ENCODE measurements around the gene IGSF23.
"Not testable (repeated sequence)": the region's sequence is repeated elsewhere in the genome, so short reads cannot be mapped to it uniquely, and the experiment has no call there.

IGSF23 gene

GRCh38 chr19:44670027-44670426, 56.7 kb downstream of the IGSF23 start:
- DNase-seq, result not testable (repeated sequence)

GRCh38 chr19:44671400-44671799, 58.0 kb downstream of the IGSF23 start, which contains the start of gene CEACAM19:
TSS of gene CEACAM19 (plus strand) at chr19:44671482. CDS start at chr19:44671932, 450 bp downstream.
- DNase-seq, result no peak

GRCh38 chr19:44672226-44672625, 58.9 kb downstream of the IGSF23 start:
- no peak for DNase-seq

- DNase-seq, result no peak
Observed at GRCh38 chr19:44673510-44673909, 60.1 kb downstream of the IGSF23 start.

- no peak for DNase-seq
Observed at GRCh38 chr19:44675521-44675920, 62.2 kb downstream of the IGSF23 start.

GRCh38 chr19:44677019-44677811, 63.9 kb downstream of the IGSF23 start:
- DNase-seq, result peak; percentile 80

GRCh38 chr19:44680536-44680935, 67.2 kb downstream of the IGSF23 start:
- DNase-seq, result no peak

GRCh38 chr19:44681992-44682790, 68.8 kb downstream of the IGSF23 start:
- no peak for DNase-seq

- DNase-seq, result no peak
Observed at GRCh38 chr19:44682807-44683206, 69.4 kb downstream of the IGSF23 start.

- no peak for DNase-seq
Observed at GRCh38 chr19:44683434-44684210, 70.3 kb downstream of the IGSF23 start.

GRCh38 chr19:44684396-44684795, 71.0 kb downstream of the IGSF23 start:
- not testable (repeated sequence) for DNase-seq

- peak; percentile 94 for DNase-seq
Observed at GRCh38 chr19:44684892-44685863, 71.8 kb downstream of the IGSF23 start.

- peak; percentile 21 for DNase-seq
Observed at GRCh38 chr19:44685877-44686276, 72.5 kb downstream of the IGSF23 start.

All from fibroblast of skin of right quadriceps (primary cell).